HFFc6 (cell line): ENCODE results near the gene TMC1. TPM values are rescaled to one million over a fixed set of nuclear protein-coding genes. Genes with fewer than 3 reads are reported as not detected.
A peak's percentile ranks its signal among the peaks of the same experiment; 100 is the strongest.

Experiments used
- DNase-seq: peaks from one replicate; pipeline ENCODE4 v3.0.0-alpha.2; 2018
- H3K27ac Mint-ChIP-seq: 2 replicates; pipeline ENCODE4 v1.8.0; 2020; ENCODE audit warnings: mild to moderate bottlenecking, mixed read lengths
- H3K27me3 Mint-ChIP-seq: 2 replicates; pipeline ENCODE4 v1.8.0; 2021; ENCODE audit warnings: mild to moderate bottlenecking, moderate library complexity, mixed read lengths; ENCODE audit not compliant: insufficient read depth
- H3K36me3 Mint-ChIP-seq: 2 replicates; pipeline ENCODE4 v1.8.0; 2021; ENCODE audit warnings: low read depth, mixed read lengths
- H3K4me1 Mint-ChIP-seq: 2 replicates; pipeline ENCODE4 v1.8.0; 2020; ENCODE audit warnings: low read depth, mixed read lengths
- H3K4me3 Mint-ChIP-seq: 2 replicates; pipeline ENCODE4 v1.8.0; 2020; ENCODE audit warnings: mild to moderate bottlenecking, moderate library complexity, mixed read lengths
- H3K9me3 Mint-ChIP-seq: 2 replicates; pipeline ENCODE4 v1.8.0; 2020; ENCODE audit warnings: mild to moderate bottlenecking, mixed read lengths
- CTCF ChIP-seq: fragments of 200-600 bp; sonication (generic); IDR thresholded peaks from 2 replicates; pipeline ENCODE4 v1.5.0; 2021; ENCODE audit warnings: antibody characterized with exemption, mild to moderate bottlenecking
- total RNA-seq, 6 experiments: library from RNA; stranded (reverse); fragmentation: NEBNext Ultra II Directional; extraction: Animal tissue kit (Norgen Biotek cat#: 25700); gene quantifications; 2 replicates in 1 of 6; 3 replicates in 5 of 6; pipeline ENCODE4 v1.2.3, GENCODE V29; 2021

Gene TMC1
- total RNA-seq, 6 experiments from 2014 or later: 0.09 to 1.1 (median 0.65) TPM

GRCh38 chr9:72657023-72657422 lies 135.6 kb downstream of the TMC1 start:
- Mint-ChIP-seq H3K4me3 (no peak overlapping the region), H3K4me1 (peaks cover 18% of the 10 kb centered on the region), H3K27ac (no peak overlapping the region), H3K36me3 (no peaks in the 10 kb centered on the region), H3K9me3 (no peaks in the 10 kb centered on the region), H3K27me3 (peaks cover 6% of the 10 kb centered on the region; the same call in 1 of the 2 replicates)
- DNase-seq: no peak
- TF ChIP-seq CTCF: no peak

- Mint-ChIP-seq H3K36me3 (no peaks in the 10 kb centered on the region), H3K9me3 (no peaks in the 10 kb centered on the region), H3K27me3 (peaks cover 3% of the 10 kb centered on the region; the same call in 1 of the 2 replicates), H3K4me3 (no peak overlapping the region), H3K4me1 (peaks cover 18% of the 10 kb centered on the region), H3K27ac (no peak overlapping the region)
- no peak for TF ChIP-seq CTCF
- DNase-seq: no peak
These were observed 137.3 kb downstream of the TMC1 start for GRCh38 chr9:72658703-72659102.

DNA sequence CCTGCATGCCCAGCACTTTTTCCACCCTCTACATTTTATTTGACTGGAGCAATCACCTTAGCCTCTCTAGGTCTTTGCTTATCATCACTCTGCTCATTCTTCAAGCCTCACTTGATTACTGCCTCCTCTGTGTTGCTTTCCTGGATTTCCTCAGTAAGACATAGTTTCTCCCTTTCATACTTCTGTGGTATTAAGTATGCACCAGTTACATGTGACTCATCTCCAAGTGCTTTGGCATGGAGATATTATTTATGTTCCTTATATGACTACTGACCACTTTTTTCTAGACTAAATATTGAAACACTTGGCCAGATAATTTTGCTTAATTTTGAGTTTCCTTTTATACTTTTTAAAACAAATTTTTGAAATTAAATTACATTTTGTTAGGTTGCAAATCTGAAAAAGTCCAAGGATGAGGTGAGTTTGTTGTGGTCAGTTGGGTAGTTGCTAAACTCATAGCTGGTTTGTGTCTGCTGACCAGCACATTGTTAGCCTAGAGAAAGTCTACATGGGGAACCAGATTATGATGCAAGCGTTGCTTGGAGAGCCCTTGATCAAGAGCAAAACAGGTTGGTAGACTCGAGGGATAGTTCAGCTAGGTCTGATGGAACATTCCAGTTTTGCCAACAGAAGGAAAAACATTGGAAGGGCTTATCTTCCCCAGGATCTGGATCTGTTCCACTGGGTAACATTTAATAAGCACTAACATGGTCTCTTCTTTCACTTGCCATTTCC lies 140.2 kb downstream of the TMC1 start:
- Mint-ChIP-seq H3K4me1 (peaks cover 43% of the 10 kb centered on the region), H3K36me3 (no peaks in the 10 kb centered on the region), H3K9me3 (no peaks in the 10 kb centered on the region), H3K27me3 (no peaks in the 10 kb centered on the region; the same call in 1 of the 2 replicates), H3K4me3 (no peak overlapping the region), H3K27ac (peak overlapping the region; percentile 22; the same call in 1 of the 2 replicates)
- TF ChIP-seq CTCF: no peak
- peak; percentile 60 for DNase-seq

- DNase-seq: peak; percentile 69
- H3K27me3 Mint-ChIP-seq: peaks cover 2% of the 10 kb centered on the region
- no peaks in the 10 kb centered on the region for H3K36me3 Mint-ChIP-seq
- peak overlapping the region; percentile 67; the same call in 1 of the 2 replicates for H3K27ac Mint-ChIP-seq
- TF ChIP-seq CTCF: no peak
- peaks cover 53% of the 10 kb centered on the region for H3K4me1 Mint-ChIP-seq
- H3K4me3 Mint-ChIP-seq: no peak overlapping the region
- no peaks in the 10 kb centered on the region for H3K9me3 Mint-ChIP-seq
These were observed 144.0 kb downstream of the TMC1 start for GRCh38 chr9:72665421-72665820.

DNA sequence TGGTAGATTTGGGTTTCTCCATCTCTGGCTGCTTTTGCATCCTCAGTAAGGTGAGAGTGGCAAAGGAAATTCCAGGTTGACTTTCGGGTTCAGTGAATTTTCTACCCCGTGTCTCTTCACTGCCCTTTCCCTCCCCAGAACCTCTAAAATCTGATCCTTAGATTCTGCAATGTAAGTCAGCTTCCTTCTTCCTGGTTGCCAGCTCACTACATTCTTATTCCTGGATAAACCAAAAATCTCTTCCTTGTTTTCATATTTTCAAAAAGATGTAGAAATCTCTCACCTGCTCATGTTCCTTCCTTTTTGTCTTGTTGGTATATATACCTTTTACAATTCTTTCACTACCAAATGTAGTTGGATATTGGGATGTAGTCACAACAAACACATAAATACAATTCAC lies 145.8 kb downstream of the TMC1 start:
- H3K27ac Mint-ChIP-seq: peak overlapping the region; percentile 7; the same call in 1 of the 2 replicates
- no peaks in the 10 kb centered on the region for H3K36me3 Mint-ChIP-seq
- no peak overlapping the region for H3K4me3 Mint-ChIP-seq
- TF ChIP-seq CTCF: no peak
- peaks cover 2% of the 10 kb centered on the region for H3K27me3 Mint-ChIP-seq
- DNase-seq: no peak
- H3K4me1 Mint-ChIP-seq: peaks cover 41% of the 10 kb centered on the region
- no peaks in the 10 kb centered on the region for H3K9me3 Mint-ChIP-seq
